Retinal pigment epithelial cell (primary cell): ENCODE data around the gene OTUB1.

ENCODE experiments used
- DNase-seq: peaks from one replicate; pipeline ENCODE4 v3.0.0-alpha.2; 2010; ENCODE audit warnings: low read depth
- H3K4me3 ChIP-seq: 2 replicates; pipeline ENCODE4 v1.5.1; 2011; ENCODE audit warnings: mild to moderate bottlenecking, low read length, control low read depth, moderate library complexity
- TF ChIP-seq, protein P1 (sequence below): conservative IDR thresholded peaks from 2 replicates; pipeline ENCODE4 v1.5.1; 2011; ENCODE audit warnings: low read depth, low read length, control low read depth, inconsistent platforms

OTUB1 gene

DNA sequence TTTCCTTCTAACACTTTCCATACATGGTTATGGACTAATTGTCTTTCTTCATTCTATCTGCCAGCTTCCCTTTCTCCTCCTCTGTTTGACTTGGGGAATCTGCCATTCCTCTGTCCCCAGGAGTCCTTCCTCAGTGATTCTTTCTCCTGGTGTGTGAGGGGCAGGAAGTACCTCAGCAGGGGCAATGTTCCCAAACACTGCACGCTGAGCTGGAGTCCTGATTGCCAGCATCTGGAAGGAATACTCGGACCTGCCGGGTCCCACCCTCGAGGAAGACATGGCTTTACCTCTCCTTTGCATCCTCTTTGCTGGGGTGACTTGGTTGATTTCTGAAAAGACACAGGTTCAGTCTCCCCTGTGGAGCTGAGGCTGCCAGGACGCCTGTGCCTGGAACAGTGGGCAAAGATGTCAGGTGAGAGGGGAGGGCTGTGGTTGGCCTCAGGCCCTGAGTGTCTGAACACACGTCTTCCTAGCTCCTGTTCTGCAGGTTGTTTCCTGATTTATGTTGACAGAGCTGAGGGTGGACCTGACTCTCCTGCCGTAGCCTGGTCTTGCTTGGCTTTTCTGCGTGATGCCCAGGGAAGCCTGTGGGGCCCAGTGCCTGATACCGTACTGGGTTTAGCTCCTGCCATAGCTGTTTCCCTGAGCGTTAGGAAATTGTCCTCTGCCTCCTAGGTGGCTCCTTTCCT, 7.5 kb upstream of the OTUB1 start:
- TF ChIP-seq, protein P1, sequence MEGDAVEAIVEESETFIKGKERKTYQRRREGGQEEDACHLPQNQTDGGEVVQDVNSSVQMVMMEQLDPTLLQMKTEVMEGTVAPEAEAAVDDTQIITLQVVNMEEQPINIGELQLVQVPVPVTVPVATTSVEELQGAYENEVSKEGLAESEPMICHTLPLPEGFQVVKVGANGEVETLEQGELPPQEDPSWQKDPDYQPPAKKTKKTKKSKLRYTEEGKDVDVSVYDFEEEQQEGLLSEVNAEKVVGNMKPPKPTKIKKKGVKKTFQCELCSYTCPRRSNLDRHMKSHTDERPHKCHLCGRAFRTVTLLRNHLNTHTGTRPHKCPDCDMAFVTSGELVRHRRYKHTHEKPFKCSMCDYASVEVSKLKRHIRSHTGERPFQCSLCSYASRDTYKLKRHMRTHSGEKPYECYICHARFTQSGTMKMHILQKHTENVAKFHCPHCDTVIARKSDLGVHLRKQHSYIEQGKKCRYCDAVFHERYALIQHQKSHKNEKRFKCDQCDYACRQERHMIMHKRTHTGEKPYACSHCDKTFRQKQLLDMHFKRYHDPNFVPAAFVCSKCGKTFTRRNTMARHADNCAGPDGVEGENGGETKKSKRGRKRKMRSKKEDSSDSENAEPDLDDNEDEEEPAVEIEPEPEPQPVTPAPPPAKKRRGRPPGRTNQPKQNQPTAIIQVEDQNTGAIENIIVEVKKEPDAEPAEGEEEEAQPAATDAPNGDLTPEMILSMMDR: no peak
- DNase-seq: no peak
- H3K4me3 ChIP-seq: no peak overlapping the region

DNA sequence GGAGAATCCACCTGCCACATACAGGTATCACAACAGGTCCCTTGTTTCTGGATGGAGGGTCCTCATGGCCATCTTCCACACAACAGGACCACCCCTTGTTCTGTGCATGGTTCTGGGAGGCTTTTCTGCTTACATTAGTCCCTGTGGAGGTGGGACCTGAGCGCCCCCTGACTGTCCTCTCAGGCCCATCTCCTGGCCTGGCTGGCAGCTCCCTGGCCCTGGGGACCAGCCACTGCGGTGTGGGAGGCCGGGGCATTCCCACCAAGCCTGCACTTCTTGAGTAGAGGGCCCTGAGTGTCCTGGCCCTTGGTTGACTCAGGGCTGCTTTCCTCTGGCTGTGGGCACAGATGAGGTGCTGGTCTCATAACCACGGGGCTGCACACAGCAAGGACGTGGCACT, 6.8 kb upstream of the OTUB1 start:
- no peak overlapping the region for H3K4me3 ChIP-seq
- no peak for DNase-seq
- TF ChIP-seq, protein P1: no peak

DNA sequence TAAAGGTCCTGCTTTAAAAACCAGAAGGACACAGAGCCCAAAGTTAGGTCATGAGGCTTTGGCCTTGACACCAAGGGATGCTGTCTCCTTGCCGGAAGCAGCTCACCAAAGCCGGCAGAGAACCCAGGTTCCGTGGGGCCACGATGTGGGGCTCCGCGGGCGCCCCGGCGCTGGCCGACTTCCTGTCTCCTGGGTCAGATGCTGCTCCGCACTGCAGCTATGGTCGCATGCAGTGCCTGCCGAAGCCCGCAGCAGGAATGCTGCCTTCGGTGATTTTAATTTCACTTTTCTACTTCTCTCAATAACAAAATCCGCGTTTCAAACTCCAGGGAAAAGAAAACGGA, 454 bp upstream of the OTUB1 start:
- H3K4me3 ChIP-seq: peak overlapping the region; percentile 87
- TF ChIP-seq, protein P1: no peak
- no peak for DNase-seq

DNA sequence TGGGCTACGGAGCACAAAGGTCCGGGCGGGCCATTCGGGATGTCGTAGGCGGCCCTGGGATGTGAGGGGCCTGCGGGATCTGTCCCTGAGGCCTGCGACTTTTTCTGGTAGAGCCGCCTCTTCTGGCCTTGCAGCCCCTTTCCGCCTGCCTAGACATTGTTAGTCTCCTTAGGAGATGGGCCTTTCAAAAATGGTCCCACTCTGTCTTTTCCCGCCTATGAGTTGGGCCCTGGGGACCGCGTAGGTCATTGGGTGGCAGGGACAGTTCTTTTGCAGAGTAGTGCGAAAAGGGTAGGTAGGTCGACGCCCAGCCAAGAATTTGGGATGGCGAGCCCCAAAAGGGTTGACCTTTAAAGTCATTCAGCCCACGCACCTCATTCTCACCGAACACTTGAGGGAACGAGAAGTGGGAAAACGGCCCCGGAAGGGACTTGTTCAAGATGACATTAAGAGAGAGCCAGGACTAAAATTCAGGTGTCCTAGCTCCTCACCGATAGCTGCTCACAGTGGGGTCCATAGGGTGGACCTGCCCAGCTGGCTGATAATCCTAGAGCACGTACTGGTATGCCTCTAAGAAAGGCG, 785 bp downstream of the OTUB1 start:
- H3K4me3 ChIP-seq: peak overlapping the region; percentile 87
- DNase-seq: no peak
- TF ChIP-seq, protein P1: no peak

DNA sequence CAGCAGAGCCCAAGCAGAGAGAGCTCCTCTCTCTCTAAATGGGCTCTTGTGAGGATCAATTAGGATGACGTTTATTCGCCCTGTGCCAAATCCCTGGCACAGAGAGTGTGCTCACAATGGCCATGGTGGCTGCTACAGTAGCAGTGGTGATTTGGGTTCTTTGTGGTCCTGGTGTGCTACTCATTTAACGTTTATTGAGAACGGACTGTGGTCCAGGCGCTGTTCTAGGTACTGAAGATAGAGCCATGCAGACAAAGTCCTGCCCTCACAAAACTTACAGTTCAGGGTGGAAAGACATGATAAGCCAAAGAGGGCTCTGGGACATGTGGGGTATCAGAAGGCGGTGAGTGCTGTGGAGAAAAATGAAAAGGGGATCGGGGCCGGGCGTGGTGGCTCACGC, 5.3 kb downstream of the OTUB1 start:
- no peak for DNase-seq
- TF ChIP-seq, protein P1: no peak
- H3K4me3 ChIP-seq: no peak overlapping the region

DNA sequence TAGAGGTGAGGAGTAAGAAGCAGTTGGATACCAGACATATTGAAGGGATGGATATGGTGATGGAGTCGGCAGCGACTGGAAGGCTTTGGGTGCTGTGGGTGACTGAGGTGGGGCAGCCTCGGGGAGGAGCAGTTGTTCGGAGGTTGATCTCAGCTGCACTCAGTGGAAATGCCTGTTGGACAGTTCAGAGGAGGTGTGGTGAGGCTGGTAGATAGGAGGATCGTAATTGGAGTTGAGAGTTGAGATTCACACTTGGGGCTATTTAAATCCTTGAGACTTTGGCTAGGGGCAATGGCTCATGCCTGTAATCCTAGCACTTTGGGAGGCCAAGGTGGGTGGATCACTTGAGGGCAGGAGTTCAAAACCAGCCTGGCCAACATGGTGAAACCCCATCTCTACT, 6.9 kb downstream of the OTUB1 start:
- no peak overlapping the region for H3K4me3 ChIP-seq
- no peak for DNase-seq
- TF ChIP-seq, protein P1: no peak

DNA sequence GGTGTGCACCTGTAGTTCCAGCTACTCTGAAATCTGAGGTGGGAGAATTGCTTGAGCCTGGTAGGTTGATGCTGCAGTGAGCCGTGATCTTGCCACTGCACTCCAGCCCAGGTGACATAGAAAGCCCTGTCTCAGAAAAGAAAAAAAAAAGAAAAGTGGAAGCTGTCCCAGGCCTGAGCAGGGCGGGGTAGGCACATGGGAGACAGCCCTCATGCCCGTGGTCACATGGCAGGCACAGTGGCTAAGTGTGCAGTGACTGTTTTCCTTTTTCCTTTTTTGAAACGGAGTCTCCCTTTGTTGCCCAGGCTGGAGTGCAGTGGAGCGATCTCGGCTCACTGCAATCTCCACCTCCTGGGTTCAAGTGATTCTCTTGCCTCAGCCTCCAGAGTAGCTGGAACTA, 7.8 kb downstream of the OTUB1 start:
- no peak for DNase-seq
- no peak overlapping the region for H3K4me3 ChIP-seq
- TF ChIP-seq, protein P1: no peak
